GM12878 (cell line): ENCODE data around the gene MZT2B. TPM values are rescaled to one million over a fixed set of nuclear protein-coding genes. Genes with fewer than 3 reads are reported as not detected.
"Not testable (repeated sequence)": the region's sequence is repeated elsewhere in the genome, so short reads cannot be mapped to it uniquely, and the experiment has no call there.

ENCODE experiments used
- ATAC-seq: fragments of 200-7000 bp; cut with Tn5 transposase; 3 replicates; pipeline ENCODE4 v1.9.1; 2020; ENCODE audit warnings: mild to moderate bottlenecking, moderate library complexity
- BruUV-seq: library from RNA; stranded (reverse); fragments of 400-500 nt; replicated peaks from 2 replicates; lab custom pipeline; 2021; lab: Mats Ljungman, UMichigan
- CTCF ChIA-PET: fragments of 300-600 bp; sonication (Branson Sonifier 250); formaldehyde crosslinking; extraction: SDS; loops from one replicate; lab custom pipeline; 2021; ENCODE audit warnings: inconsistent platforms; lab: Yijun Ruan, JAX
- POLR2A ChIA-PET: fragments of 350-600 bp; formaldehyde crosslinking; extraction: SDS; loops from one replicate; lab custom pipeline; 2021; ENCODE audit warnings: inconsistent platforms; lab: Charles Lee
- RAD21 ChIA-PET: fragments of 300-600 bp; sonication (Branson Sonifier 250); formaldehyde crosslinking; loops from one replicate; lab custom pipeline; 2023; ENCODE audit warnings: antibody characterized with exemption; ENCODE audit not compliant: unreplicated experiment; lab: Charles Lee
- SMC1A ChIA-PET: fragments of 300-600 bp; sonication (Branson Sonifier 250); formaldehyde crosslinking; loops from one replicate; lab custom pipeline; 2023; ENCODE audit not compliant: unreplicated experiment, uncharacterized antibody; lab: Charles Lee
- DNase-seq: peaks from one replicate; pipeline ENCODE4 v3.0.0-alpha.2; 2011; ENCODE audit warnings: low read depth, low spot score
- FAIRE-seq: peaks from 3 replicates; lab custom pipeline; 2011; peaks lifted over from hg19 to GRCh38; lab: Jason Lieb, UNC
- H2AFZ ChIP-seq: 2 replicates; pipeline ENCODE4 v1.6.0; 2011; ENCODE audit warnings: low read depth, low read length, control low read depth; ENCODE audit not compliant: control insufficient read depth
- H3K27ac ChIP-seq: 2 replicates; pipeline ENCODE4 v1.5.1; 2011; ENCODE audit warnings: control low read depth; ENCODE audit not compliant: control insufficient read depth, insufficient read depth
- H3K27me3 ChIP-seq, 2 experiments: replicated peaks in 1 of 2; 2 replicates each; pipeline versions ENCODE4 v1.6.0 to v1.6.1; 2011; ENCODE audit warnings: low read length in 1 of 2; ENCODE audit not compliant: control insufficient read depth in 2 of 2, insufficient read depth in 2 of 2
- H3K36me3 ChIP-seq, 2 experiments: 2 replicates each; pipeline ENCODE4 v1.5.1; 2011; ENCODE audit warnings: low read length in 1 of 2; ENCODE audit not compliant: control insufficient read depth in 2 of 2, insufficient read depth in 2 of 2
- H3K4me1 ChIP-seq: 2 replicates; pipeline ENCODE4 v1.6.1; 2011; ENCODE audit warnings: mild to moderate bottlenecking, low read length, moderate library complexity, mixed read lengths; ENCODE audit not compliant: control insufficient read depth, insufficient read depth
- H3K4me2 ChIP-seq: 2 replicates; pipeline ENCODE4 v1.6.0; 2011; ENCODE audit warnings: control low read depth; ENCODE audit not compliant: control insufficient read depth, insufficient read depth
- H3K4me3 ChIP-seq: fragments of 200-600 bp; sonication (generic); 2 replicates; pipeline ENCODE4 v1.5.1; 2016
- H3K79me2 ChIP-seq: 2 replicates; pipeline ENCODE4 v1.6.0; 2011; ENCODE audit warnings: low read length; ENCODE audit not compliant: control insufficient read depth, insufficient read depth
- H3K9ac ChIP-seq: 2 replicates; pipeline ENCODE4 v1.8.0; 2011; ENCODE audit warnings: low read length, control low read depth, mixed read lengths; ENCODE audit not compliant: control insufficient read depth, insufficient read depth
- H3K9me3 ChIP-seq: replicated peaks from 3 replicates; pipeline ENCODE4 v1.5.1; 2011; ENCODE audit warnings: mild to moderate bottlenecking, low read length; ENCODE audit not compliant: control insufficient read depth, insufficient read depth
- H4K20me1 ChIP-seq: 2 replicates; pipeline ENCODE4 v1.6.0; 2011; ENCODE audit not compliant: control insufficient read depth, insufficient read depth
- BHLHE40 ChIP-seq, 2 experiments: fragments of 450-650 bp in 1 of 2; IDR thresholded peaks; 2 replicates each; pipeline ENCODE4 v1.6.1; 2011 to 2017; ENCODE audit warnings: low read depth in 2 of 2, borderline replicate concordance in 1 of 2, improper control_type of control experiment in 1 of 2, low read length in 1 of 2, mild to moderate bottlenecking in 1 of 2
- WGBS: methylation state at CpG from one replicate; pipeline ENCODE4 v1.1.6; 2016; ENCODE audit warnings: low lambda C conversion rate; ENCODE audit not compliant: insufficient replicate concordance, insufficient coverage; ENCODE audit errors: missing lambda C conversion rate; 5-methylcytosine and 5-hydroxymethylcytosine counted together
- in situ Hi-C: fragments of 300-500 bp; cut with MboI; formaldehyde crosslinking; loops from 9 replicates; pipeline ENCODE4 v1.14.3; 2018; ENCODE audit warnings: mixed read lengths
- intact Hi-C: fragments of 100-400 bp; cut with micrococcal nuclease; formaldehyde crosslinking; loops from one replicate; pipeline ENCODE4 v1.14.2; 2022; ENCODE audit not compliant: unreplicated experiment
- polyA plus RNA-seq, 11 experiments: library from polyadenylated mRNA; depleted of rRNA in 4 of 11; unstranded in 6 of 11; stranded (reverse) in 5 of 11; fragments of >200 nt; fragmentation: Nextera tagmentation in 4 of 11; fragmentation: Illumina TruSeq in 1 of 11; extraction: Ambion mirVana in 4 of 11; extraction: Trizol in 1 of 11; gene quantifications; 1 replicate in 1 of 11; 2 replicates in 10 of 11; pipeline versions ENCODE4 v1.2.1 to v1.2.3, GENCODE V29; 2011 to 2016; ENCODE audit warnings: inconsistent platforms in 2 of 11, missing spikeins in 2 of 11, low read depth in 1 of 11
- total RNA-seq, 4 experiments: library from RNA; depleted of rRNA in 3 of 4; stranded (reverse); fragments of >200 nt in 3 of 4; fragmentation: Illumina TruSeq in 1 of 4; extraction: Trizol in 1 of 4; gene quantifications; 2 replicates each; pipeline versions ENCODE4 v1.2.1 to v1.2.3, GENCODE V29; 2013 to 2021

MZT2B gene
- total and polyA plus RNA-seq, 10 of the 15 experiments (the other 5 are each of a cell fraction or from before 2014, with no cell fraction given), result 6.3 to 399 (median 198) TPM

- H3K27me3 ChIP-seq, BruUV-seq, ATAC-seq, RAD21 ChIA-PET, H3K4me2 ChIP-seq, CTCF ChIA-PET, SMC1A ChIA-PET, H2AFZ ChIP-seq, H3K79me2 ChIP-seq, H4K20me1 ChIP-seq, H3K4me1 ChIP-seq, H3K9ac ChIP-seq, H3K9me3 ChIP-seq, DNase-seq, POLR2A ChIA-PET, H3K27ac ChIP-seq, intact Hi-C loops, H3K36me3 ChIP-seq, in situ Hi-C loops, H3K4me3 ChIP-seq, FAIRE-seq: not testable (repeated sequence)
- 66% methylated on average over 15 of the region's 22 CpGs for WGBS
Measured at GRCh38 chr2:130141645-130142370, 40.3 kb upstream of the MZT2B start.

- H3K4me3 ChIP-seq, H3K9me3 ChIP-seq, BruUV-seq, H3K79me2 ChIP-seq, H3K36me3 ChIP-seq, H3K4me2 ChIP-seq, RAD21 ChIA-PET, H4K20me1 ChIP-seq, H3K9ac ChIP-seq, DNase-seq, POLR2A ChIA-PET, H3K4me1 ChIP-seq, ATAC-seq, H3K27ac ChIP-seq, H3K27me3 ChIP-seq, H2AFZ ChIP-seq, in situ Hi-C loops, CTCF ChIA-PET, intact Hi-C loops: not testable (repeated sequence)
- TF ChIP-seq BHLHE40 (IDR thresholded peaks at IDR 0.05; ENCODE audit: borderline replicate concordance in 1 of 2, low read depth in 2 of 2, low read length in 1 of 2), result 0 out of 4 replicates have a peak, but pooled peaks of 1 of the 2 experiments have one; percentile 26
- WGBS, result 83% methylated on average over 11 of the region's 13 CpGs
- SMC1A ChIA-PET, result interaction anchor here (0.8 kb wide), 1 partner anchor 38 kb away, joined by 3 read pairs; no protein-coding TSS in a partner anchor
- FAIRE-seq, result peak; percentile 74
Measured at GRCh38 chr2:130142396-130143265, 39.4 kb upstream of the MZT2B start.
